CD4-positive, alpha-beta T cell treated with Interleukin-17A for 1 hour (primary cell): Measurements from ENCODE around the gene LDLRAD4.

Experiments used
- DNase-seq: peaks from one replicate; pipeline ENCODE4 v3.0.0-alpha.2; 2020

LDLRAD4 gene

GRCh38 chr18:13526519-13526918, 308.0 kb downstream of the LDLRAD4 start:
- no peak for DNase-seq

GRCh38 chr18:13527256-13527655, 308.7 kb downstream of the LDLRAD4 start:
- no peak for DNase-seq

- no peak for DNase-seq
Measured at GRCh38 chr18:13527730-13528129, 309.2 kb downstream of the LDLRAD4 start.

GRCh38 chr18:13528739-13529392, 310.3 kb downstream of the LDLRAD4 start:
- no peak for DNase-seq

- DNase-seq = no peak
Measured at GRCh38 chr18:13530033-13530878, 311.7 kb downstream of the LDLRAD4 start.

DNA sequence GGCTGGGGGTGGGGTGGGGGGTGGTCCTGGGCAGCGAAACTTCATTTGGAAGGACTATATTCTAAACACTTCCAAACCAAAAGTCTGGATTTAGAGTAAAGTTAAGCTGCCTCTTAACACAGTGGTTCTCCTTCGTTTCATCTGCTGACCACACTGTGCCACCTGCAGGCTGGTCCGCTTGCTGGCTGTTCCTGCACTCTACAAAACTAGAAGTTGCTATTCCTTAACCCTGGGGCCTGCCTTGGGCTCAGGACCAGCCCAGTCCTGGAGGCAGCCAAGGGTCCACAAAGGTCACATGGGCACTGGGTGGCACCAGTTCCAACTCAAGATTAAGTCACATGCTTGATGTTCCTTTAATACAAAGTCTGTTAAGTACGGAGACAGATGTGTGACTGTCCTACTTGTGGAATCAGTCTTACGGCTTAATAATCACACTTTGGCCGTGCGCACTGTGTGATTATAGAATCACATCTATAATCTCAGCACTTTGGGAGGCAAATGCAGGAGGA, 312.4 kb downstream of the LDLRAD4 start:
- peak; percentile 22 for DNase-seq

GRCh38 chr18:13531681-13532325, 313.2 kb downstream of the LDLRAD4 start:
- DNase-seq = no peak

DNA sequence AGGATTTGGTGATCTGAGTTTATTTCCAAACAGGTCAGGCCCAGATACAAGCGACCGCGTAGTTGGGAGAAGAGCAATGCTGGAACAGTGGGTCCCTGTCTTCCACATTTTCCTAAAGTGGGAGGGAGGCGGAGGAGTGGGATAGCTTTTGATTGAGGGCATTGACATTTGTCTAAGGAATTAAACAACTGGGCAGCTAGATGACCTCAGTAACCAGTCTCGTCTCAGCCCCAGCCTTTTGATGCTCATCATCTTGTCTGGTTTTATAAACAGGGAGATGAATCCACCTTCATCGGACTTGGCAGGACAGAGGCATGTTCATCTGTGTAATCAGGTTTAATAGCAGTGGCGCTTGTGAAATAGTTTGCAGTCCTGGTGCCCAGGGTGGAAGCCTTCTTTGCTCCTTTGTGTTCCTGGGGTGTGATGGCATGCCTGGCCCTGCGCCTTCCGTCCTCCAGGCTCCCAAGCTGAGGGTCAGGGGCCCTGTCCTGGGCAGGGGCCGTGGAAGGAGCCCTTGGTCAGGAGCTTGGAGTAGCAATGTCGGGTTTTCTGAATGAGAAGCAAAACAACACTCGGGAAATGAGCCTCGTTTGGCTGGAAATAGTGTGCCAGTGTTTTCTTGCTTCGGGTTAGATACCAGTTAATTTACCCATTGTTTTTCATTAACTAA, 314.0 kb downstream of the LDLRAD4 start:
- DNase-seq = no peak

- DNase-seq = no peak
Measured at GRCh38 chr18:13534631-13535030, 316.1 kb downstream of the LDLRAD4 start.

DNA sequence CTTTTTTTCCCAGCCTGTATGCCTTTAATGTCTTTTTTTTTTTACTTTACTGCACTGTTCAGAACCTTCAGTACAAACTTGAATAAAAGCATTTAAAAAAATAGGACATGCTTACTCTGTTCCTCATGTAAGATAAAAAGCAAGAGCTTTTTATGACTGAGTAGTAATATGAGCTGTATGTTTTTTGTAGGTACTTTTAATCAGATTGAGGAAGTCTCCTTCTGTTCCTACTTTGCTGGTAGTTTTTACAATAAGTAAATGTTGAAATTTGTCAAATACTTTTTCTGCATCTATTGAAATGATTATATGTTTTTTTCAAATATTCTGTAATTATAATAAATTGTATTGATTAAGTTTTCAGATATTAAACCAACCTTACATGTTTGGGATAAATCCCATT, 318.0 kb downstream of the LDLRAD4 start:
- DNase-seq = no peak

- no peak for DNase-seq
Measured at GRCh38 chr18:13537022-13537780, 318.6 kb downstream of the LDLRAD4 start.

DNA sequence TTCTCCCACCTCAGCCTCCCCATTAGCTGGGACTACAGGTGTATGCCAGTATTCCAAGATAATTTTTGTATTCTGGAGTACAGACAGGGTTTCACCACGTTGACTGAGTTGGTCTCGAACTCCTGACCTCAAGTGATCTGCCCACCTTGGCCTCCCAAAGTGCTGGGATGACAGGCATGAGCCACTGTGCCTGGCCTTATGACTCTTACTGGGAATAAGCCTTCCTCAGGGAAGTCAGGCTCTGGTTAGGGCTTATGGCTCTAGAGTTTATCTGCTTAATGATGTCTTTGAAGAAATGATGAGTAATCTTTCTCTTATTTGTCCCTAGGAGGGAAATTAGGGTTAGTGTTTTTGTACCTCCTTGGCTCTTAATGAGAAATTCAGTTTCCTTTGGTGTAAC, 320.1 kb downstream of the LDLRAD4 start:
- DNase-seq = no peak

- peak; percentile 28 for DNase-seq
Measured at GRCh38 chr18:13539050-13539449, 320.5 kb downstream of the LDLRAD4 start.

DNA sequence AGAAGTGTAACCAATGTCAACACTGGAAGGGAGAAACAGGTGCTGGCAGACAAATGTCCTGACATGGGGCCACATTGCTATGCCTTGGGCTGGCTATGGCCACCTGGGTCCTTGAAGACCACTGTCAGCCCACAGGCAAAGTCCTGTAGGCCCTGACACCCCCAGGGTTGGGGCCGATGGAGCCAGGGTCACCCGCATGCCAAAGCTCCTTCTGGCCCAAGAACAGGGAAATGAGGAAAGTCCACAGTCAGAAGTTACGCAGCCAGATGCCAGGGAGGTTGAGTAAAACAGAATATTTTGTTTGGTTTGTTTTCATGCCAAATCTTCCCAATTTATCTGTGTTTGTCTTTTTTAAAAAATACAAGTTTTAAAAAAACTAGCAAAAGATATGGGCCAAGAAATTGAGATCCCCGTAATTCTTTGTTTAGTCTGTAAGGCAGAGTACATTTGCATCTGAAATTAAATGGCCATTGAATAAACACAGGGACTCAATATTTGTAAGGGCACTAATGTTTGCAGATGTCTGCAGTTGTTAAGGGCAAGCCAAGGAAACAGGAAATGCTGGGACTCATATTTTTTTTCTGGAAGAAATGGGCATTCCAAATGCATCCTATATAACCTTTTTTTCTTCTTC, 321.4 kb downstream of the LDLRAD4 start:
- DNase-seq = no peak

DNA sequence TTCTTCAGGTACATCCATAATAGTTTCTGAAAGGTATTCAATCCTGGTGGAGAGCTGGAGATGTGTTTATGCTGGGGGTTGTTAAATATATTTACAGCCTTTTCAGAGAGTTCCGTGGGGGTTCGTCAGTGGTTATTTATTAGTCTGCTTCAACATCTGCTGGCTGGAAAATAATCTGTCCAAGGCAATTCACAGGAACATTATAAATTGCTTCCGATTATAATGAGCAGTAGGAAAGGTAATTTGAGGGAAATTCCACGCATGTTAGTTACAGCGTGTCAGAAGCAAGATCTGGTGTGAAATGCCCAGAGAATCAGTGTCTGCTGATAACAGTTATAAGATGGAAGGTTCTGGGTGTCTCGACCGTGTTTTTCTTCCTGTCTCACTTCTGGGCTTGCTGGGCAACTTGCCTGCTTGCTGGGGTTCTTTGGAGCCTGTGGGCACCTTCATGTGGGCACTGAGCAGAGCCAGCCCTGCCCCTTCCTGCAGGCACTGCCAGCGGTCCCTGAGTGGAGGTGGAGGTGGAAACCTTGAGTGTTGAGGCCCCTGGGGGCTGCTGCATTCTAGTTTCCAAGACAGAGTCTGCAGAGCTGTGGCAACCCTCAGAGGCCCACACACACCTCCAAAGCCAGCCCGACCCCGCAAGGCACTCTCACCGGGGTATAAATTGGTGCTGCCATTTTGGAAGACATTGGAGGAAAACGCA, 322.1 kb downstream of the LDLRAD4 start:
- peak; percentile 15 for DNase-seq

GRCh38 chr18:13541621-13542519, 323.3 kb downstream of the LDLRAD4 start:
- DNase-seq = no peak

- DNase-seq = no peak
Measured at GRCh38 chr18:13542520-13542847, 323.9 kb downstream of the LDLRAD4 start.

GRCh38 chr18:13543144-13543543, 324.6 kb downstream of the LDLRAD4 start:
- no peak for DNase-seq

DNA sequence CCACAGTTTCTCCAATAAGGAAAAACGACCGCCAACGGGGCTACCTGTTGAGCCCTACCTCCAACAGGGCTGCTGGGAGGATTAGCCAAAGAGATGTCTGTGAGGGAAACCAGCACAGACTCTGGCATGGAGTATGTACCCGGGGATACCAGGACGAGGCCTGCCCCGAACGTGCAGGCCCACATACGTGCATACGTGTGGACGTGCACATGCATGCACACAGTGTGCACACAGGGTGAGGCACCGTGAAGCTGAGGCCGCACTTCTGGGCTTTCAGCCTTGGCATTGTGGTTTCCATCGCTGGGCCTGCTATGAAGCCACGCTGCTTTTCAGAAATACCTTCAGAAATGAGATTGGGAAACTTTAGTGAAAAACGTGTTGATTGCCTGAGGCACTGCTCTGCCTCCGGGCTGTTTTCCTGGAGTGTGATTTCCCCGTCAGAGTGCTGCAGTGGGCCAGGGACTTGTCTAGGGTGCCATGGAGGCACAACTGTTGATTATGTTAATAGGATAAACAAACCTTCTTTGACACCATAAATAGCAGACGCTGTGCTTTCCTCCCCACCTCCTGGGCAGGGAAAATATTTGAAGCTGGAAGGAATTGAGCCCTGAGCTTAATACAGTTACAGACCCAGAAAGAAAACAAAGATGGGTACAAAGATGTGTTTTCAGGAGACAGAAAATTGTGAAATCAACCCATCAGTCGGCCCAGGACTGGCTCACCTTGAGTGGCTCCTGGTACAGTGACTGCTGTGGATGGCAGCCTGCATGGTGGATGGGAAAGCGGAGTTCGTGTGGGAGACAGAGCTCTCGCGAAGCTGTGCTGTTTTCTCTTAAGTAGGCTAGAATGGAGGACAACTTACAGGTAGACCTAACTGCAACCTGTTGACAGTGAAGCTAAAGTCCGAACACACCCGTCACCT, 325.5 kb downstream of the LDLRAD4 start:
- DNase-seq = no peak
